ENCODE results near the gene FMN2.

GRCh38 chr1:240074422-240074821 lies 17.3 kb upstream of the FMN2 start:
- TF ChIP-seq CTCF (IDR thresholded peaks at IDR 0.05; ENCODE audit: low read depth, low read length, poor library complexity, severe bottlenecking) (no peak), EZH2phosphoT487 (IDR thresholded peaks at IDR 0.05; ENCODE audit: borderline replicate concordance, low read length) (no peak)

Data from DOHH2 (cell line).